Endothelial cell of umbilical vein (primary cell): ENCODE data around the gene PDE7B. TPM values are rescaled to one million over a fixed set of nuclear protein-coding genes. Genes with fewer than 3 reads are reported as not detected.

Source experiments
- BruUV-seq: library from RNA; stranded (reverse); fragments of 400-500 nt; replicated peaks from 2 replicates; lab custom pipeline; 2021; lab: Mats Ljungman, UMichigan
- CTCF ChIA-PET: fragments of 300-600, 350-600 bp; sonication (Branson Sonifier 250); formaldehyde crosslinking; loops from one replicate; lab custom pipeline; 2021; ENCODE audit warnings: antibody characterized with exemption, inconsistent platforms; lab: Charles Lee
- POLR2A ChIA-PET: fragments of 300-600, 350-600 bp; sonication (Branson Sonifier 250); formaldehyde crosslinking; loops from one replicate; lab custom pipeline; 2021; ENCODE audit warnings: antibody characterized with exemption, inconsistent platforms; lab: Charles Lee
- DNase-seq: peaks from one replicate; pipeline ENCODE4 v3.0.0-alpha.2; 2011; ENCODE audit warnings: low read depth, low spot score
- FAIRE-seq: peaks from 2 replicates; lab custom pipeline; 2011; peaks lifted over from hg19 to GRCh38; lab: Jason Lieb, UNC
- H2AFZ ChIP-seq: 2 replicates; pipeline ENCODE4 v1.6.0; 2012; ENCODE audit warnings: low read depth, low read length, control low read depth, inconsistent platforms
- H3K27ac ChIP-seq: 2 replicates; pipeline ENCODE4 v1.5.1; 2011; ENCODE audit warnings: low read depth, mild to moderate bottlenecking, control low read depth, low read length, moderate library complexity; ENCODE audit not compliant: insufficient read depth
- H3K27me3 ChIP-seq, 2 experiments: 2 replicates each; pipeline versions ENCODE4 v1.6.0 to v1.6.1; 2011; ENCODE audit warnings: low read length in 2 of 2, mixed read lengths in 1 of 2; ENCODE audit not compliant: control insufficient read depth in 2 of 2, insufficient read depth in 2 of 2
- H3K36me3 ChIP-seq, 2 experiments: 2 replicates in 1 of 2; 3 replicates in 1 of 2; pipeline ENCODE4 v1.5.1; 2011; ENCODE audit warnings: low read length in 2 of 2, mild to moderate bottlenecking in 1 of 2, moderate library complexity in 1 of 2; ENCODE audit not compliant: control insufficient read depth in 2 of 2, insufficient read depth in 2 of 2; ENCODE audit errors: extremely low read depth in 1 of 2
- H3K4me1 ChIP-seq: 3 replicates; pipeline ENCODE4 v1.5.1; 2011; ENCODE audit warnings: mild to moderate bottlenecking, low read length; ENCODE audit not compliant: control insufficient read depth, insufficient read depth; ENCODE audit errors: extremely low read depth
- H3K4me2 ChIP-seq: 2 replicates; pipeline ENCODE4 v1.6.1; 2011; ENCODE audit warnings: low read length, control low read depth, mixed read lengths; ENCODE audit not compliant: insufficient read depth
- H3K4me3 ChIP-seq, 3 experiments: fragments of 200-600 bp in 1 of 3; sonication (generic), shearing (Covaris generic) in 1 of 3; replicated peaks in 1 of 3; 2 replicates each; pipeline ENCODE4 v1.5.1; 2011 to 2016; ENCODE audit warnings: control low read depth in 3 of 3, low read length in 3 of 3, mild to moderate bottlenecking in 2 of 3, inconsistent platforms in 1 of 3, low read depth in 1 of 3, moderate library complexity in 1 of 3; ENCODE audit not compliant: insufficient read depth in 1 of 3
- H3K79me2 ChIP-seq: 2 replicates; pipeline ENCODE4 v1.6.0; 2012; ENCODE audit warnings: low read length, inconsistent platforms; ENCODE audit not compliant: control insufficient read depth, insufficient read depth
- H3K9ac ChIP-seq: replicated peaks from 2 replicates; pipeline ENCODE3; 2011; ENCODE audit warnings: low read length, control low read depth; ENCODE audit not compliant: insufficient read depth; ENCODE audit errors: extremely low read depth
- H3K9me1 ChIP-seq: replicated peaks from 3 replicates; pipeline ENCODE4 v1.6.0; 2011; ENCODE audit warnings: mild to moderate bottlenecking, low read length; ENCODE audit not compliant: control insufficient read depth, insufficient read depth; ENCODE audit errors: extremely low read depth
- H3K9me3 ChIP-seq: replicated peaks from 2 replicates; pipeline ENCODE4 v1.5.1; 2012; ENCODE audit warnings: low read length, inconsistent platforms; ENCODE audit not compliant: control insufficient read depth, insufficient read depth
- H4K20me1 ChIP-seq: replicated peaks from 2 replicates; pipeline ENCODE3; 2011; ENCODE audit warnings: mild to moderate bottlenecking, low read length; ENCODE audit not compliant: control insufficient read depth, insufficient read depth; ENCODE audit errors: extremely low read depth
- CTCF ChIP-seq, 2 donors: IDR thresholded peaks; 1 replicate in 1 of 2; 2 replicates in 1 of 2; pipeline ENCODE4 v1.5.1; 2011; ENCODE audit warnings: low read length in 2 of 2, mild to moderate bottlenecking in 2 of 2, moderate library complexity in 2 of 2, control low read depth in 1 of 2, inconsistent platforms in 1 of 2, low read depth in 1 of 2; ENCODE audit not compliant: insufficient read depth in 1 of 2; ENCODE audit errors: extremely low read depth in 1 of 2
- EZH2 ChIP-seq: IDR thresholded peaks from 2 replicates; pipeline ENCODE4 v1.6.1; 2012; ENCODE audit warnings: borderline replicate concordance, low read depth, mild to moderate bottlenecking, moderate library complexity, low read length, inconsistent platforms; ENCODE audit not compliant: severe bottlenecking
- FOS ChIP-seq: IDR thresholded peaks from 2 replicates; pipeline ENCODE4 v1.6.1; 2011; ENCODE audit warnings: mild to moderate bottlenecking, low read length, moderate library complexity, borderline replicate concordance; ENCODE audit not compliant: insufficient read depth
- GATA2 ChIP-seq: IDR thresholded peaks from 2 replicates; pipeline ENCODE4 v1.7.0; 2011; ENCODE audit warnings: low read depth, mild to moderate bottlenecking, moderate library complexity, mixed read lengths, low read length; ENCODE audit not compliant: insufficient read length, insufficient read depth
- JUN ChIP-seq: IDR thresholded peaks from 2 replicates; pipeline ENCODE4 v1.6.1; 2011; ENCODE audit warnings: borderline replicate concordance, low read depth; ENCODE audit not compliant: insufficient read length, insufficient read depth
- MAX ChIP-seq: IDR thresholded peaks from 2 replicates; pipeline ENCODE4 v1.6.1; 2011; ENCODE audit not compliant: insufficient read depth, insufficient read length
- MYC ChIP-seq: IDR thresholded peaks from one replicate; pipeline ENCODE4 v1.6.1; 2011; ENCODE audit warnings: mild to moderate bottlenecking, low read depth, low read length
- POLR2A ChIP-seq: IDR thresholded peaks from 2 replicates; pipeline ENCODE4 v1.6.1; 2012; ENCODE audit warnings: low read depth, mild to moderate bottlenecking, control low read depth, low read length
- POLR2AphosphoS5 ChIP-seq: IDR thresholded peaks from 2 replicates; pipeline ENCODE4 v1.6.1; 2012; ENCODE audit warnings: low read depth, mild to moderate bottlenecking, control low read depth, low read length, moderate library complexity; ENCODE audit not compliant: insufficient read depth
- dilution Hi-C: fragments of 300-500 bp; cut with MboI; formaldehyde crosslinking; loops from one replicate; pipeline ENCODE4 v1.15.0; 2019; ENCODE audit warnings: low sequenced_read_pairs; ENCODE audit not compliant: extremely low pct_ligation_motif_present
- intact Hi-C: fragments of 100-400 bp; cut with micrococcal nuclease; formaldehyde crosslinking; loops from one replicate; pipeline ENCODE4 v1.10.0; 2022
- polyA plus RNA-seq, 4 experiments: library from polyadenylated mRNA; depleted of rRNA in 3 of 4; stranded (reverse) in 3 of 4; unstranded in 1 of 4; fragments of >200 nt; gene quantifications; 2 replicates each; pipeline versions ENCODE4 v1.2.1 to v1.2.3, GENCODE V29; 2011 to 2012; ENCODE audit warnings: missing spikeins in 1 of 4
- total RNA-seq: library from RNA; stranded (reverse); gene quantifications from 2 replicates; pipeline ENCODE4 v1.2.3, GENCODE V29; 2021

PDE7B gene
- total and polyA plus RNA-seq, 2 donors (not counting 3 experiments of a cell fraction or from before 2014, with no cell fraction given) = 20.6 to 25.1 TPM

- POLR2A ChIA-PET = interaction anchor here (0.7 kb wide), 1 partner anchor 383 kb away, joined by 3 read pairs; no protein-coding TSS in a partner anchor
- no peak overlapping the region for H3K4me2 ChIP-seq
- no TSS peak for BruUV-seq
Measured at GRCh38 chr6:135906972-135907465, 55.5 kb downstream of the PDE7B start.

More at GRCh38 chr6:135906972-135907465, 55.5 kb downstream of the PDE7B start:
- DNase-seq (no peak), FAIRE-seq (no peak)
- dilution Hi-C loops = no loop called here
- H3K9me3 ChIP-seq = no peaks in the 10 kb centered on the region
- no peaks in the 10 kb centered on the region for H3K9me1 ChIP-seq
- H3K27me3 ChIP-seq = no peaks in the 10 kb centered on the region
- H2AFZ ChIP-seq = no peak overlapping the region
- no peak for TF ChIP-seq GATA2
- TF ChIP-seq MYC = no peak
- TF ChIP-seq JUN = no peak
- no peak for TF ChIP-seq MAX
- no peak for TF ChIP-seq POLR2AphosphoS5
- no peak for TF ChIP-seq EZH2
- TF ChIP-seq POLR2A = no peak
- TF ChIP-seq CTCF (IDR thresholded peaks at IDR 0.05; ENCODE audit: extremely low read depth in 1 of 2, insufficient read depth in 1 of 2, low read depth in 1 of 2, low read length in 2 of 2) = no peak
- no peak for TF ChIP-seq FOS
- no peaks in the 10 kb centered on the region for H3K4me1 ChIP-seq
- H3K79me2 ChIP-seq = no peaks in the 10 kb centered on the region
- H3K27ac ChIP-seq = no peak overlapping the region
- intact Hi-C loops = loop anchor here (10.0 kb wide), 1 partner anchor 452 kb away; no protein-coding TSS in a partner anchor
- H4K20me1 ChIP-seq = no peaks in the 10 kb centered on the region
- H3K9ac ChIP-seq = no peak overlapping the region
- H3K4me3 ChIP-seq = no peak overlapping the region
- CTCF ChIA-PET = interaction anchor here (1.0 to 1.7 kb wide), 4 partner anchors 184 to 372 kb away, joined by 3 to 5 read pairs (median 4); no protein-coding TSS in a partner anchor
- no peaks in the 10 kb centered on the region for H3K36me3 ChIP-seq
